ENCODE results near the gene C1orf122. TPM values are rescaled to one million over a fixed set of nuclear protein-coding genes. Genes with fewer than 3 reads are reported as not detected.

Gene C1orf122
- total RNA-seq, 1 donor: 24.0 TPM

DNA sequence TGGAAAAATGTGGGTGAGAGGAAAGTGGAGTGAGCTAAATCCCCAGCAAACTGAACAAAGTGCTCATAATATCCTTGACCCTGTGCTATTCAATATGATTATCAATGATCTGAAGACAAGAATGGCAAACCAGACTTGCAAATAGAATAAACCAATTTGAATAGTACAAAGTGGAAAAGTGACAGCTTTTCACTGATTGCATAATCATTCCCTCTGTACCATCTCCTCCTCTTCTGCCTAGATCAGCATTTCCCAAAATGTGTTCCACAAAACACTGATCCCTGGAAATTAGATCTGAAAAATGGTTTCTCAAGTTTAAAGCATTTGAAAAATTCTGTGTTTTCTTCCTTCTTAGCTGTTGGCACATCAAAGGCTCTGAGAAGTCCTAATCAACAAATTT is 43.7 kb downstream of the C1orf122 start:
- TF ChIP-seq, protein P1, sequence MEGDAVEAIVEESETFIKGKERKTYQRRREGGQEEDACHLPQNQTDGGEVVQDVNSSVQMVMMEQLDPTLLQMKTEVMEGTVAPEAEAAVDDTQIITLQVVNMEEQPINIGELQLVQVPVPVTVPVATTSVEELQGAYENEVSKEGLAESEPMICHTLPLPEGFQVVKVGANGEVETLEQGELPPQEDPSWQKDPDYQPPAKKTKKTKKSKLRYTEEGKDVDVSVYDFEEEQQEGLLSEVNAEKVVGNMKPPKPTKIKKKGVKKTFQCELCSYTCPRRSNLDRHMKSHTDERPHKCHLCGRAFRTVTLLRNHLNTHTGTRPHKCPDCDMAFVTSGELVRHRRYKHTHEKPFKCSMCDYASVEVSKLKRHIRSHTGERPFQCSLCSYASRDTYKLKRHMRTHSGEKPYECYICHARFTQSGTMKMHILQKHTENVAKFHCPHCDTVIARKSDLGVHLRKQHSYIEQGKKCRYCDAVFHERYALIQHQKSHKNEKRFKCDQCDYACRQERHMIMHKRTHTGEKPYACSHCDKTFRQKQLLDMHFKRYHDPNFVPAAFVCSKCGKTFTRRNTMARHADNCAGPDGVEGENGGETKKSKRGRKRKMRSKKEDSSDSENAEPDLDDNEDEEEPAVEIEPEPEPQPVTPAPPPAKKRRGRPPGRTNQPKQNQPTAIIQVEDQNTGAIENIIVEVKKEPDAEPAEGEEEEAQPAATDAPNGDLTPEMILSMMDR (IDR thresholded peaks at IDR 0.05; ENCODE audit: insufficient read depth, low read length): no peak
- DNase-seq (ENCODE audit: low read depth): no peak
- H3K4me3 ChIP-seq (ENCODE audit: low read depth, low read length): no peak overlapping the region

DNA sequence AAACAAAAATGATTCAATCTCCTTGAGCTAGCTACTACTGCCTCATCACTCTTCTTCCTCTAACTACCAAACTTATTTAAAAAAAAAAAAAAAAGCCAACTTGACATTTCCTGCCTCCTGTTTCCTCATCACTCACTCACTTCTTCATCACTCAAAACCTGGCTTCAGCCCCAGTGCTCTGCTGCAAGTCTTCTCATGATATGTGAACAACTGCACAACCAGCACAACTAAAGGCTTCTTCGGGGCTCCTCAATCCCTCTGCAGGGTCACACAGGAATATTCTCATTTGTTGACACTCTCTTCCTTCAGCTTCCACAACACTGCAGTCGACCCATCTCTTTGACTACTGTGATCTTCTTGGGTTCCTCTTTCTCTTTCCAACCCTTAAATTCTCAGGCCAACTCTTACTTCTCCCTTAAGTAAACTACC is 44.2 kb downstream of the C1orf122 start:
- DNase-seq (ENCODE audit: low read depth): no peak
- TF ChIP-seq, protein P1 (IDR thresholded peaks at IDR 0.05; ENCODE audit: insufficient read depth, low read length): no peak
- no peak overlapping the region for H3K4me3 ChIP-seq (ENCODE audit: low read depth, low read length)

DNA sequence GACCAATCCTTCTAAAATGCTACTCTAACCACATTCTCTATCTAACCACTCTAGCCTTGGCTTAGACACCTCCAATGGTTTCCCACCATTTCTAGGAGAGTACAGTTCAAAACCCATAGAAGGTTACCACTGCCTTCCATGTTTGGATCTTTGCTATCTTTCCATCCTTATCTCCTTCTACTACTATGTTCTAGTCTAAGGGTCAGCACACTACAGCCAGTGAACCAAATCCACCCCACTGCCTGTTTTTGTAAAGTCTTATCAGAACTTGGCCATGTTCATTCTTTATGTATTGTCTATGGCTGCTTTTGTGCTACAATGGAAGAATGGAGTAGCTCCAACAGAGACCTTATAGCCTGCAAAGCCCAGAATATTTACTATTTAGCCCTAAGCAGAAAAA is 45.6 kb downstream of the C1orf122 start:
- TF ChIP-seq, protein P1 (IDR thresholded peaks at IDR 0.05; ENCODE audit: insufficient read depth, low read length): no peak
- DNase-seq (ENCODE audit: low read depth): no peak
- H3K4me3 ChIP-seq (ENCODE audit: low read depth, low read length): no peak overlapping the region

DNA sequence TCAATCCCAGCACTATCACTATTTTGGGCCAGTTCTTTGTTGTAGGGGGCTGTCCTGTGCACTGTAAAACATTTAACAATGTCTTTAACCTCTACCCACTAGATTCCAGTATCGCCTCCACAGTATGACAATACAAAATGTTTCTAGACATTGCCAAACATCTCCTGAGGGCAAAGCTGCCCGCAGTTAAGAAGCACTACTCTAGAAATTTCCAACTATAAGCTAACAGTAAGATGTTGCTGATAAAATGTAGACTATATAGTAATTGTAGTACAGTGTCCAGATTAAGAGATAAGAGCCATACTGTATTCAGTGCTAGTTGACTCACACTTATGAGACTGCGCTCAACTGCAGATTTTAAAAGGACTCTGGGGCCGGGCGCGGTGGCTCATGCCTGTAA is 46.8 kb downstream of the C1orf122 start:
- TF ChIP-seq, protein P1 (IDR thresholded peaks at IDR 0.05; ENCODE audit: insufficient read depth, low read length): no peak
- DNase-seq (ENCODE audit: low read depth): no peak
- no peak overlapping the region for H3K4me3 ChIP-seq (ENCODE audit: low read depth, low read length)

Other genes starting within 250 kb of the C1orf122 start
- 72.7 and 75.5 TPM in 2 replicates for gene GNL2, start 211.9 kb upstream of the C1orf122 start, total RNA-seq (ENCODE audit: low replicate concordance)
- gene RSPO1, start 172.9 kb upstream of the C1orf122 start, total RNA-seq (ENCODE audit: low replicate concordance): 0.49 TPM in 1 of 2 replicates, not detected in the other
- 0.25 and 12.8 TPM in 2 replicates for gene CDCA8, start 115.3 kb upstream of the C1orf122 start, total RNA-seq (ENCODE audit: low replicate concordance)
- not detected in 2 replicates for gene EPHA10, start 42.7 kb upstream of the C1orf122 start, total RNA-seq (ENCODE audit: low replicate concordance)
- gene MANEAL, start 13.9 kb upstream of the C1orf122 start, total RNA-seq (ENCODE audit: low replicate concordance): 0.65 and 0.99 TPM in 2 replicates
- 3.1 and 8.9 TPM in 2 replicates for gene YRDC, start 418 bp downstream of the C1orf122 start, total RNA-seq (ENCODE audit: low replicate concordance)
- 4.7 and 7.4 TPM in 2 replicates for gene MTF1, start 51.8 kb downstream of the C1orf122 start, total RNA-seq (ENCODE audit: low replicate concordance)
- 26.8 and 35.5 TPM in 2 replicates for gene INPP5B, start 139.3 kb downstream of the C1orf122 start, total RNA-seq (ENCODE audit: low replicate concordance)
- gene SF3A3, start 182.2 kb downstream of the C1orf122 start, total RNA-seq (ENCODE audit: low replicate concordance): 75.2 and 87.7 TPM in 2 replicates
- 6.1 and 15.6 TPM in 2 replicates for gene FHL3, start 197.7 kb downstream of the C1orf122 start, total RNA-seq (ENCODE audit: low replicate concordance)
- gene UTP11, start 204.9 kb downstream of the C1orf122 start, total RNA-seq (ENCODE audit: low replicate concordance): 23.1 and 68.1 TPM in 2 replicates
- not detected in 2 replicates for gene POU3F1, start 239.0 kb downstream of the C1orf122 start, total RNA-seq (ENCODE audit: low replicate concordance)